H1 (cell line): ENCODE data around the gene GALK1. TPM values are rescaled to one million over a fixed set of nuclear protein-coding genes. Genes with fewer than 3 reads are reported as not detected.

Source experiments
- CTCF ChIA-PET: fragments of 300-600 bp; sonication (Branson Sonifier 250); formaldehyde crosslinking; loops from one replicate; lab custom pipeline; 2021; ENCODE audit not compliant: partially characterized antibody; lab: Charles Lee
- POLR2A ChIA-PET: fragments of 300-600 bp; sonication (Branson Sonifier 250); formaldehyde crosslinking; loops from one replicate; lab custom pipeline; 2021; ENCODE audit warnings: inconsistent platforms; ENCODE audit not compliant: partially characterized antibody; lab: Charles Lee
- DNase-seq, 2 experiments: peaks; one replicate each; pipeline versions ENCODE4 v3.0.0 to v3.0.0-alpha.2; 2010 to 2022; ENCODE audit warnings: low spot score in 2 of 2, low read depth in 1 of 2, mixed read lengths in 1 of 2
- FAIRE-seq: peaks from 2 replicates; lab custom pipeline; 2011; peaks lifted over from hg19 to GRCh38; lab: Jason Lieb, UNC
- H2AFZ ChIP-seq: 2 replicates; pipeline ENCODE4 v1.8.1; 2012; ENCODE audit warnings: low read length, inconsistent platforms
- H2AK5ac ChIP-seq: 2 replicates; pipeline ENCODE4 v1.6.1; 2013; ENCODE audit warnings: low read depth, low read length
- H2BK120ac ChIP-seq: replicated peaks from 2 replicates; pipeline ENCODE3; 2013; ENCODE audit warnings: low read depth, low read length, inconsistent platforms
- H2BK12ac ChIP-seq: 2 replicates; pipeline ENCODE4 v1.6.1; 2013; ENCODE audit warnings: low read depth, low read length
- H2BK15ac ChIP-seq: 2 replicates; pipeline ENCODE4 v1.6.1; 2013; ENCODE audit warnings: low read length
- H2BK20ac ChIP-seq: 2 replicates; pipeline ENCODE4 v1.6.1; 2013; ENCODE audit warnings: low read length
- H2BK5ac ChIP-seq: 2 replicates; pipeline ENCODE4 v1.6.1; 2013; ENCODE audit warnings: low read depth, low read length
- H3K14ac ChIP-seq: 2 replicates; pipeline ENCODE4 v1.6.1; 2013; ENCODE audit warnings: inconsistent platforms; ENCODE audit not compliant: insufficient read length
- H3K18ac ChIP-seq: 2 replicates; pipeline ENCODE4 v1.6.1; 2013; ENCODE audit warnings: low read length; ENCODE audit errors: extremely low read depth
- H3K23ac ChIP-seq: 2 replicates; pipeline ENCODE4 v1.6.1; 2013; ENCODE audit warnings: inconsistent platforms; ENCODE audit not compliant: insufficient read length
- H3K23me2 ChIP-seq: 2 replicates; pipeline ENCODE4 v1.6.1; 2013; ENCODE audit warnings: low read depth, low read length
- H3K27ac ChIP-seq: 2 replicates; pipeline ENCODE4 v1.6.1; 2011; ENCODE audit warnings: low read depth, low read length, inconsistent platforms
- H3K27me3 ChIP-seq, 4 experiments: replicated peaks in 1 of 4; 1 replicate in 1 of 4; 2 replicates in 3 of 4; pipeline versions ENCODE4 v1.6.1 to v1.8.1; 2011 to 2013; ENCODE audit warnings: low read length in 3 of 4, mild to moderate bottlenecking in 3 of 4, inconsistent platforms in 2 of 4, mixed read lengths in 2 of 4, moderate library complexity in 1 of 4; ENCODE audit not compliant: control insufficient read depth in 3 of 4, insufficient read depth in 3 of 4; ENCODE audit errors: extremely low read depth in 1 of 4
- H3K36me3 ChIP-seq, 4 experiments: 2 replicates each; pipeline versions ENCODE4 v1.6.1 to v1.8.1; 2011 to 2013; ENCODE audit warnings: mild to moderate bottlenecking in 4 of 4, low read length in 3 of 4, moderate library complexity in 2 of 4, control low read depth in 1 of 4, inconsistent platforms in 1 of 4; ENCODE audit not compliant: insufficient read depth in 4 of 4, control insufficient read depth in 2 of 4
- H3K4ac ChIP-seq: replicated peaks from 2 replicates; pipeline ENCODE3; 2013; ENCODE audit warnings: low read length, low read depth, mixed read lengths, inconsistent platforms; ENCODE audit not compliant: insufficient read length
- H3K4me1 ChIP-seq, 4 experiments: replicated peaks in 1 of 4; 1 replicate in 1 of 4; 2 replicates in 3 of 4; pipeline versions ENCODE4 v1.6.1 to v1.8.1; 2011 to 2013; ENCODE audit warnings: low read length in 3 of 4, inconsistent platforms in 2 of 4, mixed read lengths in 1 of 4; ENCODE audit not compliant: insufficient read depth in 4 of 4, control insufficient read depth in 3 of 4
- H3K4me2 ChIP-seq, 2 experiments: 2 replicates each; pipeline versions ENCODE4 v1.6.1 to v1.8.1; 2011 to 2013; ENCODE audit warnings: low read depth in 2 of 2, low read length in 2 of 2, control low read depth in 1 of 2, inconsistent platforms in 1 of 2, mild to moderate bottlenecking in 1 of 2; ENCODE audit not compliant: insufficient read depth in 1 of 2
- H3K4me3 ChIP-seq, 4 experiments: fragments of 200-600, 300-600 bp in 1 of 4; sonication (generic), shearing (Covaris generic), sonication (Bioruptor Twin) in 1 of 4; 2 replicates each; pipeline versions ENCODE4 v1.5.1 to v1.8.1; 2011 to 2016; ENCODE audit warnings: low read length in 4 of 4, low read depth in 3 of 4, control low read depth in 2 of 4, inconsistent platforms in 2 of 4, mild to moderate bottlenecking in 2 of 4, mixed read lengths in 1 of 4, moderate library complexity in 1 of 4; ENCODE audit not compliant: insufficient read depth in 2 of 4; ENCODE audit errors: extremely low read depth in 1 of 4
- H3K56ac ChIP-seq: replicated peaks from 2 replicates; pipeline ENCODE3; 2013; ENCODE audit warnings: low read depth, mild to moderate bottlenecking, mixed read lengths, low read length, inconsistent platforms; ENCODE audit not compliant: insufficient read length
- H3K79me1 ChIP-seq: 2 replicates; pipeline ENCODE4 v1.6.1; 2013; ENCODE audit warnings: low read depth, low read length, control low read depth
- H3K79me2 ChIP-seq, 2 experiments: 2 replicates each; pipeline versions ENCODE4 v1.6.1 to v1.8.1; 2012 to 2013; ENCODE audit warnings: low read length in 2 of 2, mild to moderate bottlenecking in 2 of 2, inconsistent platforms in 1 of 2; ENCODE audit not compliant: insufficient read depth in 2 of 2, control insufficient read depth in 1 of 2
- H3K9ac ChIP-seq, 4 experiments: replicated peaks in 1 of 4; 1 replicate in 1 of 4; 2 replicates in 3 of 4; pipeline versions ENCODE4 v1.6.1 to v1.8.1; 2011 to 2013; ENCODE audit warnings: low read depth in 3 of 4, low read length in 3 of 4, control low read depth in 2 of 4, mild to moderate bottlenecking in 2 of 4, moderate library complexity in 2 of 4, inconsistent platforms in 1 of 4; ENCODE audit errors: extremely low read depth in 1 of 4
- H3K9me3 ChIP-seq, 2 experiments: 2 replicates each; pipeline versions ENCODE4 v1.6.1 to v1.8.1; 2012 to 2013; ENCODE audit warnings: mild to moderate bottlenecking in 2 of 2, moderate library complexity in 2 of 2, control low read depth in 1 of 2, inconsistent platforms in 1 of 2, low read depth in 1 of 2, low read length in 1 of 2, mixed read lengths in 1 of 2; ENCODE audit not compliant: insufficient read depth in 2 of 2
- H4K20me1 ChIP-seq, 2 experiments: replicated peaks in 1 of 2; 2 replicates each; pipeline versions ENCODE3 to v1.8.1; 2011 to 2013; ENCODE audit warnings: inconsistent platforms in 2 of 2, low read length in 2 of 2, mild to moderate bottlenecking in 1 of 2; ENCODE audit not compliant: insufficient read depth in 2 of 2, control insufficient read depth in 1 of 2
- H4K5ac ChIP-seq: 2 replicates; pipeline ENCODE4 v1.6.1; 2013; ENCODE audit warnings: low read length, low read depth, mixed read lengths, inconsistent platforms; ENCODE audit not compliant: insufficient read length
- H4K8ac ChIP-seq: 2 replicates; pipeline ENCODE4 v1.8.0; 2013; ENCODE audit warnings: mild to moderate bottlenecking, moderate library complexity, low read length, inconsistent platforms; ENCODE audit not compliant: insufficient read depth; ENCODE audit errors: extremely low read depth
- H4K91ac ChIP-seq: replicated peaks from 2 replicates; pipeline ENCODE3; 2013; ENCODE audit warnings: low read length, mixed read lengths, inconsistent platforms; ENCODE audit not compliant: insufficient read length
- ASH2L ChIP-seq: fragments of 200-600, 300-600 bp; sonication (generic); IDR thresholded peaks from one replicate; pipeline ENCODE4 v1.7.1; 2017; ENCODE audit warnings: low read length
- EZH2 ChIP-seq: fragments of 200-600 bp; sonication (generic); IDR thresholded peaks from 2 replicates; pipeline ENCODE4 v1.7.1; 2012; ENCODE audit warnings: low read depth, mild to moderate bottlenecking, moderate library complexity, low read length, inconsistent platforms; ENCODE audit not compliant: severe bottlenecking
- SUZ12 ChIP-seq: fragments of 200-600 bp; sonication (generic); IDR thresholded peaks from 2 replicates; pipeline ENCODE4 v1.6.1; 2012; ENCODE audit warnings: mild to moderate bottlenecking, inconsistent platforms, low read length, moderate library complexity, mixed read lengths
- WGBS, 2 experiments: shearing (Covaris generic) in 1 of 2; methylation state at CpG; one replicate each; pipeline versions ENCODE4 v1.1.6 to v1.1.7; 2013 to 2015; ENCODE audit warnings: low lambda C conversion rate in 2 of 2, mixed read lengths in 2 of 2, inconsistent platforms in 1 of 2, low coverage in 1 of 2, missing lambda C conversion rate in 1 of 2; ENCODE audit not compliant: insufficient replicate concordance in 2 of 2, insufficient coverage in 1 of 2, insufficient read length in 1 of 2; ENCODE audit errors: extremely low coverage in 1 of 2, missing lambda C conversion rate in 1 of 2; 5-methylcytosine and 5-hydroxymethylcytosine counted together
- polyA plus RNA-seq, 7 experiments: library from polyadenylated mRNA; depleted of rRNA in 3 of 7; stranded (reverse) in 5 of 7; unstranded in 2 of 7; fragments of >200 nt in 5 of 7; fragments of 200-250 nt in 2 of 7; gene quantifications; 1 replicate in 5 of 7; 2 replicates in 1 of 7; 4 replicates in 1 of 7; pipeline versions ENCODE4 v1.2.1 to v1.2.3, GENCODE V29; 2011 to 2013; ENCODE audit warnings: missing spikeins in 2 of 7, mixed read lengths in 2 of 7
- total RNA-seq: library from RNA; stranded (reverse); fragmentation: NEBNext Ultra II Directional; extraction: Animal tissue kit (Norgen Biotek cat#: 25700); gene quantifications from 2 replicates; pipeline ENCODE4 v1.2.1, GENCODE V29; 2021

The GALK1 gene
- total and polyA plus RNA-seq, 2 of the 8 experiments (the other 6 are each of a cell fraction or from before 2014, with no cell fraction given) = 34.1 to 47.9 TPM

- Histone ChIP-seq H2AFZ (no peak overlapping the region), H4K20me1 (peaks cover 0 to 2% of the 10 kb centered on the region in 2 experiments), H2BK12ac (no peak overlapping the region), H4K8ac (no peak overlapping the region), H3K14ac (no peak overlapping the region), H3K23me2 (no peaks in the 10 kb centered on the region), H3K27ac (no peak overlapping the region), H3K79me1 (no peaks in the 10 kb centered on the region), H3K9ac (no peak overlapping the region), H3K23ac (no peak overlapping the region), H3K79me2 (no peaks in the 10 kb centered on the region), H3K36me3 (no peaks in the 10 kb centered on the region), H3K18ac (no peak overlapping the region; the same call in 1 of the 2 replicates), H4K91ac (no peak overlapping the region), H4K5ac (no peak overlapping the region), H3K56ac (no peak overlapping the region), H2BK20ac (no peak overlapping the region), H3K4me3 (no peak overlapping the region), H3K4ac (no peak overlapping the region), H2AK5ac (no peak overlapping the region), H3K27me3 (no peaks in the 10 kb centered on the region), H3K9me3 (no peaks in the 10 kb centered on the region), H3K4me2 (no peak overlapping the region), H3K4me1 (no peaks in the 10 kb centered on the region), H2BK120ac (no peak overlapping the region), H2BK5ac (no peak overlapping the region), H2BK15ac (no peak overlapping the region)
- FAIRE-seq (no peak), DNase-seq (no peak)
- no peak for TF ChIP-seq SUZ12
- TF ChIP-seq ASH2L = no peak
- no peak for TF ChIP-seq EZH2
- WGBS, 2 experiments = 82% methylated on average over 14 of the region's 14 CpGs; no CpG with 5 or more reads in 1 of the 2 experiments
- POLR2A ChIA-PET = interaction anchor here (0.7 to 1.5 kb wide), 6 partner anchors 8 to 42 kb away, joined by 3 to 5 read pairs (median 3); no protein-coding TSS in a partner anchor
- CTCF ChIA-PET = interaction anchor here (0.6 to 8.1 kb wide), 22 partner anchors 9 to 723 kb away, joined by 3 to 98 read pairs (median 3); partner anchors contain the start of genes ITGB4 and SMIM5
Observed at GRCh38 chr17:75738218-75738802, 26.7 kb downstream of the GALK1 start.
